Ishikawa (cell line): ENCODE results near the gene PLEKHJ1.

Source experiments
- CEBPB ChIP-seq: IDR thresholded peaks from 2 replicates; pipeline ENCODE4 v1.6.1; 2012
- CREB1 ChIP-seq: IDR thresholded peaks from 2 replicates; pipeline ENCODE4 v1.6.1; 2012; ENCODE audit warnings: low read depth
- EGR1 ChIP-seq: IDR thresholded peaks from 2 replicates; pipeline ENCODE4 v1.6.1; 2012
- EP300 ChIP-seq: IDR thresholded peaks from 2 replicates; pipeline ENCODE4 v1.6.1; 2012; ENCODE audit warnings: borderline replicate concordance
- FOXM1 ChIP-seq: IDR thresholded peaks from 2 replicates; pipeline ENCODE4 v1.6.1; 2012; ENCODE audit warnings: low read depth, borderline replicate concordance
- MAX ChIP-seq: IDR thresholded peaks from 2 replicates; pipeline ENCODE4 v1.6.1; 2012
- NFIC ChIP-seq: IDR thresholded peaks from 2 replicates; pipeline ENCODE4 v1.6.1; 2012
- RAD21 ChIP-seq: IDR thresholded peaks from 2 replicates; pipeline ENCODE4 v1.6.1; 2012; ENCODE audit warnings: low read depth
- TAF1 ChIP-seq: IDR thresholded peaks from 2 replicates; pipeline ENCODE4 v1.6.1; 2012; ENCODE audit warnings: low read depth, mild to moderate bottlenecking
- TCF12 ChIP-seq: IDR thresholded peaks from 2 replicates; pipeline ENCODE4 v1.6.1; 2012; ENCODE audit warnings: low read depth
- TEAD4 ChIP-seq: IDR thresholded peaks from 2 replicates; pipeline ENCODE4 v1.6.1; 2012
- USF1 ChIP-seq: IDR thresholded peaks from 2 replicates; pipeline ENCODE4 v1.6.1; 2012
- YY1 ChIP-seq: IDR thresholded peaks from 2 replicates; pipeline ENCODE4 v1.6.1; 2012; ENCODE audit warnings: low read depth
- ZBTB7A ChIP-seq: IDR thresholded peaks from 2 replicates; pipeline ENCODE4 v1.6.1; 2012; ENCODE audit warnings: low read depth
- TF ChIP-seq, protein P1 (sequence below): IDR thresholded peaks from 2 replicates; pipeline ENCODE4 v1.6.1; 2012; ENCODE audit warnings: low read depth, mild to moderate bottlenecking

Gene PLEKHJ1

DNA sequence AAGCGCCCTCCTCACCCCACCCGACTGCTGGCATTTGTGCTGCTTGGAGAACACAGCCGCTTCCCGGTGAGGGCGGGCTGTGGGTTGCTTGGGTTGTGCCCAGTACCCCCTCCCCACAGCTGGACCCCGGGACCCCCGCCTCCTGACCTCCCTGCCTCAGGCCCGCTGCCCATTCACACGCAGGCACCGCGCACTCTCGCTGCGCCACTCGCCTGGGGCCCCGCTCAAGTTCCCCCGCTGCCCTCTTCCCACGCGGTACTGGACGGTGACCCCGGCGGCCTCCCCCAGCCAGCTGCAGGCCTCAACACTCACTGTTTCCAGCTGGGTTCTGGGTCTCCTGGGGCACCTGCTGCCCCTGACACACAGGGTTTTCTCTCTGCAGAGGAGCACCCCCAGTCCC lies 16.4 kb downstream of the PLEKHJ1 start:
- TF ChIP-seq ZBTB7A = no peak
- no peak for TF ChIP-seq TEAD4
- no peak for TF ChIP-seq TAF1
- TF ChIP-seq TCF12 = no peak
- TF ChIP-seq YY1 = no peak
- no peak for TF ChIP-seq FOXM1
- no peak for TF ChIP-seq EGR1
- no peak for TF ChIP-seq MAX
- TF ChIP-seq EP300 = no peak
- no peak for TF ChIP-seq RAD21
- TF ChIP-seq USF1 = no peak

GRCh38 chr19:2217591-2217990 lies 18.5 kb downstream of the PLEKHJ1 start:
- TF ChIP-seq RAD21 = no peak
- TF ChIP-seq TAF1 = no peak
- no peak for TF ChIP-seq YY1
- no peak for TF ChIP-seq CEBPB
- TF ChIP-seq TEAD4 = no peak
- TF ChIP-seq ZBTB7A = no peak
- no peak for TF ChIP-seq EP300
- TF ChIP-seq NFIC = no peak
- TF ChIP-seq MAX = no peak
- TF ChIP-seq FOXM1 = no peak
- TF ChIP-seq USF1 = no peak
- no peak for TF ChIP-seq CREB1
- no peak for TF ChIP-seq TCF12
- TF ChIP-seq, protein P1, sequence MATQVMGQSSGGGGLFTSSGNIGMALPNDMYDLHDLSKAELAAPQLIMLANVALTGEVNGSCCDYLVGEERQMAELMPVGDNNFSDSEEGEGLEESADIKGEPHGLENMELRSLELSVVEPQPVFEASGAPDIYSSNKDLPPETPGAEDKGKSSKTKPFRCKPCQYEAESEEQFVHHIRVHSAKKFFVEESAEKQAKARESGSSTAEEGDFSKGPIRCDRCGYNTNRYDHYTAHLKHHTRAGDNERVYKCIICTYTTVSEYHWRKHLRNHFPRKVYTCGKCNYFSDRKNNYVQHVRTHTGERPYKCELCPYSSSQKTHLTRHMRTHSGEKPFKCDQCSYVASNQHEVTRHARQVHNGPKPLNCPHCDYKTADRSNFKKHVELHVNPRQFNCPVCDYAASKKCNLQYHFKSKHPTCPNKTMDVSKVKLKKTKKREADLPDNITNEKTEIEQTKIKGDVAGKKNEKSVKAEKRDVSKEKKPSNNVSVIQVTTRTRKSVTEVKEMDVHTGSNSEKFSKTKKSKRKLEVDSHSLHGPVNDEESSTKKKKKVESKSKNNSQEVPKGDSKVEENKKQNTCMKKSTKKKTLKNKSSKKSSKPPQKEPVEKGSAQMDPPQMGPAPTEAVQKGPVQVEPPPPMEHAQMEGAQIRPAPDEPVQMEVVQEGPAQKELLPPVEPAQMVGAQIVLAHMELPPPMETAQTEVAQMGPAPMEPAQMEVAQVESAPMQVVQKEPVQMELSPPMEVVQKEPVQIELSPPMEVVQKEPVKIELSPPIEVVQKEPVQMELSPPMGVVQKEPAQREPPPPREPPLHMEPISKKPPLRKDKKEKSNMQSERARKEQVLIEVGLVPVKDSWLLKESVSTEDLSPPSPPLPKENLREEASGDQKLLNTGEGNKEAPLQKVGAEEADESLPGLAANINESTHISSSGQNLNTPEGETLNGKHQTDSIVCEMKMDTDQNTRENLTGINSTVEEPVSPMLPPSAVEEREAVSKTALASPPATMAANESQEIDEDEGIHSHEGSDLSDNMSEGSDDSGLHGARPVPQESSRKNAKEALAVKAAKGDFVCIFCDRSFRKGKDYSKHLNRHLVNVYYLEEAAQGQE = no peak
- no peak for TF ChIP-seq EGR1

DNA sequence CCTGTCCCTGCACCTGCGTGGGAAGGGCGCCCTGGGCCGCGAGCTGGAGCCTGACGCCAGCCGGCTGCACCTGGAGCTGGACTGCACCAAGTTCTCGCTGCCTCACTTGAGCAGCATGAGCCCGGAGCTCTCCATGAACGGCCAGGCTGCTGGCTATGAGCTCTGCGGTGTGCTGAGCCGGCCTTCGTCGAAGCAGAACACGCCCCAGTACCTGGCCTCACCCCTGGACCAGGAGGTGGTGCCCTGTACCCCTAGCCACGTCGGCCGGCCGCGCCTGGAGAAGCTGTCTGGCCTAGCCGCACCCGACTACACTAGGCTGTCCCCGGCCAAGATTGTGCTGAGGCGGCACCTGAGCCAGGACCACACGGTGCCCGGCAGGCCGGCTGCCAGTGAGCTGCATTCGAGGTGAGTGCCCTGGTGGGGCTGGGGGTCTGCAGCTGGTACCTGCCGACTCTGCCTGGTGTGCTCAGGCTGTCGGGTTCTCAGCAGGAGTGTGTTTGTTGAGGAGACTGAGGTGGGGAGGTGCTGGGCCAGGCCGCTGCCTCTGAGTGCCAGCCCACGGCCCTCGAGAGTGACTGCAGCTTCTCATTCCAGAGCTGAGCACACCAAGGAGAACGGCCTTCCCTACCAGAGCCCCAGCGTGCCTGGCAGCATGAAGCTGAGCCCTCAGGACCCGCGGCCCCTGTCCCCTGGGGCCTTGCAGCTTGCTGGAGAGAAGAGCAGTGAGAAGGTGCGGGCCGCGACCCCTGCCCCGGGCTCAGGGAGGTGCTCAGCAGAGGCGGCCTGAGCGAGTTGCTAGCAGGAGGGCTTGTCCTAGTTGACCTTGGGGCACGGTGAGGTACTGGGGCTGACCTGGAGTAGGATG lies 19.5 kb downstream of the PLEKHJ1 start:
- TF ChIP-seq ZBTB7A (no peak), EGR1 (no peak), EP300 (no peak), TEAD4 (no peak), TCF12 (no peak), CEBPB (no peak), YY1 (no peak)
- TF ChIP-seq, protein P1 = no peak

GRCh38 chr19:2215281-2215751 lies 20.8 kb downstream of the PLEKHJ1 start:
- no peak for TF ChIP-seq EP300
- TF ChIP-seq MAX = no peak

- TF ChIP-seq EP300 (no peak), RAD21 (no peak), CEBPB (no peak), TAF1 (no peak)
- TF ChIP-seq, protein P1 = no peak
These were observed 21.9 kb downstream of the PLEKHJ1 start for GRCh38 chr19:2214251-2214650.
